Measurements from ENCODE around the gene PITPNM1.

GRCh38 chr11:67505605-67506396 is 638 bp upstream of the PITPNM1 start:
- peak; percentile 92 for TF ChIP-seq CTCF (IDR thresholded peaks at IDR 0.05; ENCODE audit: poor library complexity)
- TF ChIP-seq EZH2 (IDR thresholded peaks at IDR 0.05; ENCODE audit: borderline replicate concordance), result no peak

Measured in hepatocyte (in vitro differentiated cells).